ENCODE measurements around the gene NPR3.

NPR3 gene

DNA sequence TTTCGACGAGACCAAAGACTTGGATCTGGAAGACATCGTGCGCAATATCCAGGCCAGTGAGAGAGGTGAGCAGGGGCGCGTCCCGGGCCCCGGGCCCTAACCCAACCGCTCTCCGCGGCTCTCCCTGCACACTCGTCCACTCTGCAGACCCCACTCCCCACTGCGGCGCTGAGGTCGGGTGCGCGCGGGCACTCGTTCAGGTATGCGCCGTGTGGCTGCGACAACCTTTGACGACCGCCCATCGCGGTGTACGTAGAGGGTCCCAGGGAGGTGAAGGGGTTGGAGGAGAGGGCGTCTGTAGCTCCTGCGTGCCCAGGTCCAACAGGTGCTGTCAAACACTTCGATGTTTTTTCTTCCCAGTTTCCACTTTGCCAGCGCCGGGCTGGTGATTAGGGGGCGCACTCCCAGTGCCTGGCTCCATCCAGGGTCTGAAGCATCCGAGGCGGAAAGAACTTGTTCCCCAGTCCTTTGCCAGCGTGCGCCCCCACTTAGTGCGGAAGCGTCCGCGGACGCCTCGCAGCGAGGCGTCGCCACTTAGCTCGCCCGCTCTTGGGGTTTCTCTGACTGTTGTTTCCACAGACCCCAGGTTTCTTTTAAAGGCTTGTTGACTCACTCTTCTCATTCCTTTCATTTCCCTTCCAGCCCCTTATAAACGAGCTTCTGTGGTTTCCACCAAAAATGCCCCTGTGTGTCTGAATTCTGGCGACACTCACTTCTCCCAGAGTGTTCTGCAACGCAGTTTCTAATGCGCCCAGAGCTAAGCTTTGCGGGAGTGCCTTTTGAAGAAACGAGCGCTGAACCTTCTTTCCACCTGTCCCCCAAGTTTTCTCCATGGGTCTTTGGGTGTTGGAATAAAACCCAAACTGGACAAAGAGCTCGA is 1.6 kb downstream of the NPR3 start:
- no peak for DNase-seq

DNA sequence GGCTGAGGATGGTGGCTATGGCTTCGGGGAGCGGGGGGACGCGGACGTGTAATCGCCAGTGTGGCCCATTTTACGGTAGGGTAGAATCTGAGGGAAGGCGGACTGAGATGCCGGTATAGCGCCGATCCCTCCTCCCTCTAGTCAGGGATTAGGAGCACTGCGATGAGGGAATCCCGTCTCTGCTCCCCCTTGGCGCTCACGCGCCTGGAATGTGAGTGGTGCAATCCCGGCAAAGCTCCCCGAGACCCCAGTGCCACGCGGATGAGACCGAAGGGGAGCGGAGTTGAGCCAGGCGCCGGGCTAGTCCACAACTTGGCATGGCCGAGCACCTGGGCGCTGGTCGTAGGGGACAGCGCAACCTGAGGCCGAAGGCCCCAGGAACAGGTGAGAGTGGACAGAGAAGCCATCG is 2.2 kb downstream of the NPR3 start:
- no peak for DNase-seq

DNA sequence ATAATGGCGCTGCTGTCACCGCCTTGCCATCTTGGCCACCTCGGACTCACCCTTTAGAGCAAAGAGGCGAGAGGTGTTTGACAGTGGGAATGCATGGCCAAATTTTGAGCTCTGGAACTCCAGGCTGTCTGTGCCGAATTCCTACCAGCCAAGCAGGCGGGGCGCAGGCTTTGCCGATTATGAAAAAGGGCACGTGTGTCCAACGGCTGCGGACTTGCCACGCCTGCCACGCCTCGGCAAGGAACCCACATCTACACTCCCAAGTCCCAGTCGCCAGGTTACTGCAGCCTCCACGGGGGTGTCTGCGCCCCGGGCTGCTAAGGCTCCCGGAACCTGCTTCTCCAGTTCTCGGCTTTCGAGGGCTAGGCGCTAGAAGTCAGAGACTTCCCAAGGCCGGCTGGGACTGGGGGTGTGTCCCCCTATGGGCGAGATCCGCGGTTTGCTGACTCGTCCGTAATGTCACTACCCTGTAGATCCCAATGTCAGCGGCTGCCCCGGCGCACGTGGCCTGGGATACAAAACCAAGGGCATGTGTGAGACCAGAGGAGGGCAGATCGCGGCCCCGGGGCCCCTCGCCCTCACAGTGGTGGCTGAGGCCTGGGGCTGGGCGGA is 2.8 kb downstream of the NPR3 start:
- DNase-seq, result no peak

DNA sequence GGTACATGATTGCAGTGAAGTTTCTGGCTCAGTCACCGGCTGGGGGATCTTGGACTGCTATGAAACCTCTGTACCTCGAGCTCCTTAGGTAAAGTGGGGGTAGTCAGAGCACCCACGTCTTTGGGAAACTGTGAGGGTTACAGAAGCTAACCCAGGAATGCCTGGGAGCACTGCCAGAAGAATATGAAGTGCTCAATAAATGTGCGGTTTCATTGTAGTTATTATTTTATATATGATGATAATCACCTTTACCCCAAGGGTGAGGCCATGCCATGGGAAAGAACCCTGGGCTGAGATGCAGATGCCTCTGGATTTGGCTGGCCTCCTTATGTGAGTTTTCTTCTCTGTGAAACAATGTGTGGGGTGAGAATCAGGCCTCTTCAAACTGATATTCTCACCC is 3.7 kb downstream of the NPR3 start:
- DNase-seq, result no peak

DNA sequence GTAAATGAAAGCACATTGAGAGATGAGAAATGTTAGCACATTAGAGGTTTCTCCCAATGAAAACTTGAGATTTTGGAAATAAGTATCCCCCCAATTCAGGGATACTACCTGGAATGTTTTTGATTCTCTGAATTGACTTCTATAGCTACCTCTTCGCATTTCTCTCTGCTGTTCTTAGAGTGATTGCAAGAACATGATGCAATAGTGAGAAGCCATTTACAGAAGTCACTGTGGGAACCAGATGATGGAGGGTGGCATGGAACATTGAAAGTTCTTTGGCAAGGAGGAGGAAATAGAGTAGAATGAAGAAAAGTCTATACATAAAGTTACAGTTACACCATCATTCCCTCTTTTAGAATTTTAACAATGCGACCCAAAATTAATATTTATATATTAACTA is 9.2 kb downstream of the NPR3 start:
- no peak for DNase-seq

DNA sequence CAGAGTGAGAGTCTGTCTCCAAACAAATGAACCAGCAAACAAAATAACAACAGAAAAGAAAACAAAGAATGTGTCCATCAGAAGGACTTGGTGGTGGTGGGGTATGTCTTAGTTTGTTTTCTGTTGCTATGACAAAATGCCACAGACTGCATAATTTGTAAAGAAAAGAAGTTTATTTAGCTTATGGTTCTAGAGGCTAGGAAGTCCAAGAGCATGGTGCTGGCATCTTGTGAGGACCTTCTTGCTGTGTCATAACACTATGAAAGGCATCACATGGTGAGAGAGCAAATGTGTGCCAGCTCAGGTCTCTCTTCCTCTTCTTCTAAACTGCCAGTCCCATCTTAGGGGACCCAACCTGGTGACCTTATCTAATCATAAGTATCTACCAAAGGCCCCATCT is 10.5 kb downstream of the NPR3 start:
- DNase-seq, result no peak

DNA sequence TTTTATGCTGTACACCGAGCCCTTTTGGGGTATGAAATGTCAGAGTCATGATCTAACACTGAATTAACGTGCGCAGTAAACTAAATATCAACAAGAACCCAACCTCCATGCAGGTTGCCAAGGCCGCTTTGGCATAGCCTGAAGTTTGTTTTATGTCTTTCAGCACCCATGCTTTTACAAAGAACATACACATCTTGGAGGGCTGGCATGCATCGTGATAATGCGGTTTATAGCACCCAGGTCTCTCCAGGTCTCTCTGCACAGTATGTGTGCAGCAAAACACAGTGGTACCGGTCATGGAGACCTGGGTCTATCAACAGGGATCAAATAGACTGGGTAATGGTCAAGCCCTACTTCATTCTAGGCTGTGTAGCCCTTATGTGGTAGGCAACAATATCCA is 11.8 kb downstream of the NPR3 start:
- DNase-seq, result no peak

DNA sequence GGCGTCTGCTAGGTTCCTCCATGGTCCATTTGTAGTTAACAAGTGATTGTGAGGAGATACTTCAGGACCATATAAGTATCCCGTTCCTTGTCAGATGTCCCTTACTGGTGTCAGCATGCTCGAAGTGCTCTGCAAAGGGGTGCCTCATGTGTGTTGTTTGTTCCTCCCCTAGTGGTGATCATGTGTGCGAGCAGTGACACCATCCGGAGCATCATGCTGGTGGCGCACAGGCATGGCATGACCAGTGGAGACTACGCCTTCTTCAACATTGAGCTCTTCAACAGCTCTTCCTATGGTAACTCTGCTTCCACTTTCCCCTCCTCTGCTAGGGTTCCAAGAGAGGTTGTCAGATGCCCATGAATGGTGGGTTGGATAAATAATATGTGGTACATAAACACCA is 13.4 kb downstream of the NPR3 start:
- DNase-seq, result no peak

DNA sequence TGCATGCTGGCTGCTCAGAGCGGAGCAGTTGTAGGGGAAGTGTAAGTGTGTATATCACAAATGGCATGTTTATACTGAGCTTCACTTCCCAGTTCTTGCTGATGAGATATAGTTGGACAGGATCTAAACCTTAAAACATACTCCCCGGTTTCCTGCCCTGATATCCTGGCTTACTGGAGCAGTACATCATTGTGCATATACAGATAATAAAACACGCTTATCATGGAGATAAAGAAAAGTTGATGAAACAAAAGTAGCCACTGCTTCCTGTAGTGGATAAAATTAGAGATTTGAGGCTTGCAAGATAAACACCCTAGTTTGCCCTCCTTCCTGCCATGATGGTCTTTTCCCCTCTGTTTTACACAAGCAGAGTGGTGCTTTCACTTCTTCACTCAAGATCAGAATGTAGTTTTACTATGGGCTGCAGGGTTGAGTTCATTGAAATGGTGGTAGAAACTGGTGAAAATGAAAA is 15.0 kb downstream of the NPR3 start:
- no peak for DNase-seq

DNA sequence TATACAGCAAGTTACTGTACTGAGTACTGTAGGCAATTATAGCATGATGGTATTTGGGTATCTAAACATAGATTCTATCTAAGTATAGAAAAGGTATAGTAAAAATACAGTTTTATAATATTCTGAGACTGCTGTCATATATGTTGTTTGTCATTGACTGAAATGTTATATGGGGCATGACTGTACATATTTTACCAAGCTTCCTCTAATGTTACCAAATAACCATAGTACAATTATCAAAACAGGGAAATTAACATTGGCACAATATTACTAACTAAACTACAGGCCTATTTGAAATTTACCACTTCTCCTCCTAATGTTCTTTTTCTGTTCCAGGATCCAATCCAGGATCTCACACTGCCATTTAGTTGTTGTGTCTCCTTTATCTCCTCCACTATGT is 18.5 kb downstream of the NPR3 start:
- no peak for DNase-seq

DNA sequence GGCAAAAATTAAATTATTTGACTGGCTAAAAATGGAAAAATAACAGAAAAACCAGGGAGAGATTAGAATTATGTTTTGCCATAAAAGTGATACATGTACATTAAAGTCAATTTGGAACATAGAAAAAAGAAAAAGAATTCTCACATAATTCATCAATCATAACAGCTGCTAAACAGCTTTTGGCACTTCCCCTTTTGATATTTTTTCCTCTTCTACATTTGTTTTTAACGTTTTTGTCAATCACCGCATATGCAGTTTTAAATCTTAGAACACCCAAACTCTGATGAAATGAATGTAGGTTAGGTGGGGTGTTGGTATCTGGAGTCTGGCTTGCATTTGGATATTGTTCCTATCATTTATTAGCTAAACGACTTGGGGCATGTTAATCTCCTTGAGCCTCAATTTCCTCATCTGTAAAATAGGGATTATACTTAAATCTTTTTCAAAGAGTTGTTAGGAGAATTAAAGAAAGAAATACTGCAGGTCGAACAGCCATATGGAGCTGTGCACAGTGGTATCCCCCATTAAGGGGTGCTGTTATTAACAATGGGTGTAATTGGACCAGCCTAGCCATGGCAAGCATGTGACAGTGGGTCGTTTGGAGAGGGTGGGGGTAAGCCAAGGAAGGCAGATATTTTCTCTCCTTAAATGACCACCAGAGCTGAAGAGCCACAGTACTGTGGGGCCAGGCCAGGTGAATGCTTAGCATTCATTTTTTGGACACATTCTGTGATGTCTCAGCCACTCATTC is 22.6 kb downstream of the NPR3 start:
- no peak for DNase-seq

DNA sequence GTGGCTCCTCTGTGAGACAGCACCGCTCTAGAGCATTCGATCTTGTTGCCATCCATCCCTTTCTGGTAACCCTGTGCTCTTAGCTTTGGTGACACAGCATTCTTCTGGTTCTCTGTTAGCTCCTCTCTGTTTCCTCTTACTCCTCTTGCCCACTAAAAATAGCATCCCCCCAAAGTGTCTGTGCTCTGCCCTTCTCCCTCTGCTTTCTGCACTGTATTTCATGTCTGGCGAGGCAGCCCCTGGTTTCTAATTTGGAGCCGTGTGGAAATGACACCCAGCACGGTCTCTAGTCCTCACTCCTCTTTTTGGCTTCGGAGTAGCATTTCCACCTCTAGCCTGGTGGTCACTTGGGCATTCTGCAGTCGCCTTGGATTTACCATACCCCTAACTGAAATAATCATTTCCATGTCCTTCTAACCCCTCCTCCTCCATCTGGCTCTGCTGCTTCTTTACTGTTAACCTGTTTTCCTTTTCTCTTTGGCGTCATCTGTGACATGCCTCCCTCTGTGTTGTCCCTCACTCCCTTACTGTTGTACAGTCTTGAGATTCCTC is 23.8 kb downstream of the NPR3 start:
- DNase-seq, result no peak

DNA sequence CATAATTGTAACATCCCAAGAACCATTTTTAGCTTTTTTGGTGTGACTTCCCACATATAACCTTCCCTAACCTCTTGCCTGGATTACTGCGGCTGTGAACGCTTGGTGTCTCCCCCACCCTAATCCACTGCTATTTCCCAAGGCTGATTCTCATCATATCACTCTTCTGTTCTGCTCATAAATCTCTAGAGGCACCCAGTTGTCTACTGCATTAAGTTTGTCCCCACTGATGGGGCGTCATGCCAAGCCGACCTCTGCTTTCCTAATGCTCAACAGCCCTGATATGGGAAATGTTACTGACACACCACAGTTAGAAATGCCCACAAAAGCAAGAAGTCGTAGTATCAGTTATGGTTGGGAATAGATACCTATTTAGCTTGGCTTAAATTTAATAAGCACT is 24.4 kb downstream of the NPR3 start:
- DNase-seq, result no peak

DNA sequence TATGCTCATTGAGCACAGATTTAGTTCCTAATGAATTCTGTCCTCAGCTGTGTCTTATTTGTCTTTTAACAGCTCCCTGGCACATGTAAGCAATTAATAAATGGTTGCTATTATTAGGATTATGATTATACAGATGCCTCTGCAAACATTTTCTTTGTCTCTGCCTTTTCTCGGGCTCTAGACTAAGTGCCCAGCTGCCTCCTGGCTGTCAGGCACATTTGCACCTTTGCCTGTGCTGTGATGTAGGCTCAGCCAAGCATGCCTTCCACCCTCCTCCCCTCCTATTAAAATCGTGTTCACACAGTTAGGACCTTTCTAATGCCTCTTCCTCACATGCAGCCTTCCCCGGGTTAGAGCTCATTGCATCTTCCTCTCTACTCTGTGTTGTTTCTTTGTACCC is 25.7 kb downstream of the NPR3 start:
- no peak for DNase-seq

DNA sequence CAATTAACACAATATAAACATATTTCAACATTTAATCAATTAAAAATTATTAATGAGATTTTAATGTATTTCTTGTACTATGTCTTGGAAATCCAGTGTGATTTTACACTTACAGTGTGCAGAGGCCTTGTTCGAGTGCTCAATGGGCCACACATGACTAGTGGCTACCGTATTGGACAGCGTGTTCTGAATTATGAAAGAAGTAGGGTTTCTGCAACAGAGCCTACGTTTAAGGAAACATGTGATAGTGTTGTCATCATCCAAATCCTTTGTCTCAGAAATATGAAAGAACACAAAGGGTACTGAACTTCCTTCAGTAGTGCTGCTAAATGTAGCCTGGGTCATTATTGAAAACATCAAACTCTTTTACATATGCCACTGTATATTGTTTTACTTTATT is 29.5 kb downstream of the NPR3 start:
- DNase-seq, result no peak

DNA sequence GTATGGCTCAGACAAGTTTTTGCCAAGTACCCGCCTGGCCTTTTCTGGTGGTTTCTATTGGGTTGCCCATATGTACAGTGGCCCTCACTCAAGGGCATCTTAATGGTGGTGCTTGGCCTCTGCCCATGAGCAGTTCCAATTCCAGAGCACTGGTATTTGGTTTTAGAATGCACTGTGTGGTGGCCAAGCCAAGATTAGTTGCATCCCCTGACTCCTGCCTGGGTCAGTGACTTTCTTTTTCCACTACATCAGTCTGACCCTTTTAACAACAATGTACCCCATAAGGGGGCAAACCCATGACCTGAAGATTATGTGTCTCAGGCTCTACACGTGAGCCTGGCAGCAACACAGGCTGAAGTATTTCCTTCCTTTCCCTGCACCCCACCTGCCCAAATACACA is 34.2 kb downstream of the NPR3 start:
- no peak for DNase-seq

DNA sequence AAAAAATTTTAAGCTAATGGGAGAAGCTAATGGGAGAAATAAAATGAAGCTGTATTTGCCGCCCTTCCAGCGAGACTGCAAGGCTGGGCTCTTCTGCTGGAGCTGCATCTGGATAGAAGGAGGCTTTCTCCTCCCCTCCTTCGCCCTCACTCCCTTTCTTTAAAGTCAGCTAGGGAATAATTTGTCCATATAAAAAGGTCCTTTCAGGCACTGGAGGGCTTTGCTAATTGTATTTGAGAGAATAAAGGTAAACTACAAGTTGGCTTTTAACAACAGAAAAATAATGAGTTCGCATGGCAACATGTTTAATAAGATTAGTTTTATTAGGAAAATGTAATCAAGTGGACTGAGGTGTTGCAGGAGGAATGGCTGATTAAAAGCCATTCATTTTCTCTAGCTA is 41.3 kb downstream of the NPR3 start:
- no peak for DNase-seq

DNA sequence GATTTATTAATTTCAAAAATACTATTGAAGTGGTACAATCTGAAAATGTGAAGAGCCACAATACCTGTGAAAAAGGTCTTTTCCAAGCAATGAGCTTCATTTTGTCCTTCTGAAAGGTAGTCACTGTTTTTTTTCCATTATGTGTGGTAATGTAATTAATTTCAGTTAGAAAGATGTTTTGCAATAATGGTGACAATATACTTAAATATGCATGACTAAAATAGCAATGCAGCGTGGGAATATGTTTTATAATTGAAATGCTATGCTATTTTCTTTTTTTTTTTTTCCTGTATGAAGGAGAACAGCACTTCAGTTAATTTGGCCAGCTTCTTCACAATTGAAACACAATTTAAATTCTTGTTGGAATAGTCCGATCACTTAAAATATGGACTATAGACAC is 41.9 kb downstream of the NPR3 start:
- no peak for DNase-seq

DNA sequence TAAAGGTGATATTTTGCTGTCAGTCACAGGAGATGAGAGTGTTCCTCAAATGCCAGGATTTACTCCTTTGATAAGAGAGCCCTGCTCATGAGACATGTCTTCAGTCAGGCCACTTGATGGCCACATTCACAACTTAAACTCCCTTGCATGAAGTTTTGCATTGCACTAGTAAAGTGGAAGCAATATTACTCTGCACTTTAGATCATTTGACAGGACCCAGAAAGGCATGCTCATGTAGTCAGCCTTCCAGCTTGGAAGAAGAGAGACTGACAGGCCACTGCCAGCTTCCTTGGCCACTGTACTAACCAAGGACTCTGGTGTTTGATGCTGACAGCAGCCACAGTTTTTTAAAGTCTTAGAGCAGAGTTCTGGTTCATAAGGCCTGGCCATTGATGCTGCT is 42.6 kb downstream of the NPR3 start:
- DNase-seq, result no peak

DNA sequence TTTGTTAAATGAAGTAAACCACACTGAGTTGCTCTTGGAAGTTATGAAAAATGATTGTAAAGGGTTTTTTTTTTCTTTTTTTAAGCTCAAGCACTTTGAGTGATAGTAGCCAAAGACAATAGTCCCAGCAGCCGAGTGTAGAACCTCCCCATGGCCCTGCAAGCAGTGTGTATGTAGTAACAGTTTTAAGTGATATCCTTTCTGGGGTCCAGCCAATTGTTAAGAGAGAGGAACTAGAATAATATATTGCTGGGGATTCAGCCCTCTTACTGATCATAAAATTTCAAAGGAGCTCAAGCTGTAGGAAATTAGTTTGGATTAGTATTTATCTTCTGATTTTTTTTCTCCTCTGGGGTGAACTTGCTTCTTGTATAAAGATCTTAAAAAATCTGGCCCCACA is 43.2 kb downstream of the NPR3 start:
- no peak for DNase-seq

DNA sequence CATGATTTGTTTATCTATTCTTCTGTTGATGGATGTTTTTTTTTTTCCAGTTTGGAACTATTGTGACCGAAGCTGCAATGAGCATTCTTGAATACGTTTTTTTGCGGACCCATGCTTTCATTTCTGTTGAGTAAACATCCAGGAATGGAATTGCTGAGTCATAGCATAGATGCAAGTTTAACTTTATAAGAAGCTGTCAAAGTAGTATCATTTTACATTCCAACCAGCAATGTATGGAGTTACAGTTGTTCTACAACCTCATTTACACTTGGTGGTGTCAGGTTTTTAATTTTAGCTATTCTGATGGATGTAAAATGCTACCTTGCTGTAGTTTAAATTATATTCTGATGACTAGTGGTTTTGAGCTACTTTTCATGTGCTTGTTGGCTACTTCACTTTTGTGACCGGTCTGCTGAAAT is 49.0 kb downstream of the NPR3 start:
- no peak for DNase-seq

DNA sequence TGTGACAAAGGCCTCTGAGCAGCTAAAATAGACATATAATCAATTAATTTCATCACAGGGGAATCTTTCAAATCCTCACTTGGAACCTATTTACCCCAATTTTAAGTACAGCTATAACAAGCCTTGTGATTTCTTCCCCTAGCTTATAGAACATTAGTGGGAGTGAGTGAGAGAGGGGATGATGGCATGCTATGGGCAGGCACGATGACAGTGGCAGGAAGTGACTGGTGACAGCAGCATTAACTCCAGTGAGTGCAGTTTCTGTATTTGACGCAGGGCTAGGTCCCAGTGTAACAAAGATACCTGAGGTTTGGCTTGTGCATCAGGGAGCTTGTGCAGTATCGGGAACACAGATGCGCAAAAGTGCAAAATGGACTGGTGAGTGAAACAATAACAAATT is 54.1 kb downstream of the NPR3 start:
- no peak for DNase-seq

DNA sequence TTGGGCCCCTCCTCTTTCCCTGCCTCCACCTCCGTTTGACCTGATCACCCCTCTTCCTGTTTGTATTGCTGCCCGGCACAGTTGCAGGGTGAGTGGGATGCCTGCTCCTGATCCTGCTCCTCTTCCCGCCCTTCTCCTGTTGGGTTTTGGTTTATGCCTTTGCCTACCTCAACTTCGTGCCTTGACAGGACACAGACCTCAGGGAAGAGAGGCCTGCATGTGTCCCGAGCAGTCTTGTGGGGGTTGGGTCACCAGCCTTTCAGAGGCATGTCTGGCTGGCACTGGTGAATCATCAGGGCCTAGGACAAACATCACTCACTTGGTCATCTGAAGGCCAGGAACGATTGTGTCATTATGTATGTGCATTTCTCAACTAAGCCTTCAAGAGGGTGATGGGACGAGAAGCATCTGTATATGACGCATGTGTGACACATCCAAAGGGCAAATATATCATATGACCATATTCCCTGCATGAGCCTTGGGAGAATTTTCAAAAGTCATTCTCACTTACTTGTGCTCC is 56.9 kb downstream of the NPR3 start:
- no peak for DNase-seq

All from NCI-H82 (cell line).